SK-N-SH (cell line): Measurements from ENCODE around the gene GPR18. TPM values are rescaled to one million over a fixed set of nuclear protein-coding genes. Genes with fewer than 3 reads are reported as not detected.

Experiments
- CTCF ChIA-PET: fragments of 300-600, 350-600 bp; formaldehyde crosslinking; extraction: SDS; loops from one replicate; lab custom pipeline; 2021; lab: Yijun Ruan, JAX
- POLR2A ChIA-PET: fragments of 350-600 bp; sonication (Branson Sonifier 250); formaldehyde crosslinking; extraction: SDS; loops from one replicate; lab custom pipeline; 2020; ENCODE audit warnings: antibody characterized with exemption, inconsistent platforms; lab: Yijun Ruan, JAX
- DNase-seq: peaks from one replicate; pipeline ENCODE4 v3.0.0; 2012
- H2AFZ ChIP-seq: fragments of 200-600 bp; sonication (generic); 2 replicates; pipeline ENCODE4 v1.8.1; 2016; ENCODE audit warnings: antibody characterized with exemption, mild to moderate bottlenecking, low read depth
- H3F3A ChIP-seq: fragments of 200-600 bp; sonication (generic); replicated peaks from 2 replicates; pipeline ENCODE3; 2016; ENCODE audit warnings: antibody characterized with exemption, mild to moderate bottlenecking; ENCODE audit not compliant: insufficient read depth
- H3K27ac ChIP-seq, 2 experiments: fragments of 200-500 bp in 1 of 2; fragments of 200-600 bp in 1 of 2; sonication (Bioruptor generic) in 1 of 2; sonication (generic), shearing (Covaris generic) in 1 of 2; 2 replicates each; pipeline versions ENCODE4 v1.5.1 to v1.6.1; 2014 to 2016; ENCODE audit warnings: low read depth in 2 of 2, inconsistent platforms in 1 of 2, low read length in 1 of 2, mild to moderate bottlenecking in 1 of 2, mixed read lengths in 1 of 2
- H3K27me3 ChIP-seq: fragments of 200-600 bp; sonication (generic), shearing (Covaris generic); 2 replicates; pipeline ENCODE4 v1.6.1; 2016; ENCODE audit warnings: mixed run types; ENCODE audit not compliant: insufficient read depth
- H3K36me3 ChIP-seq, 2 experiments: fragments of 200-500 bp in 1 of 2; fragments of 200-600 bp in 1 of 2; sonication (Bioruptor generic) in 1 of 2; sonication (generic) in 1 of 2; replicated peaks in 1 of 2; 2 replicates each; pipeline versions ENCODE3 to v1.5.1; 2014 to 2016; ENCODE audit warnings: low read length in 1 of 2, mild to moderate bottlenecking in 1 of 2; ENCODE audit not compliant: insufficient read depth in 2 of 2, control insufficient read depth in 1 of 2
- H3K4me1 ChIP-seq, 2 experiments: fragments of 200-500 bp in 1 of 2; fragments of 200-600 bp in 1 of 2; sonication (Bioruptor generic) in 1 of 2; sonication (generic), shearing (Covaris generic) in 1 of 2; 2 replicates each; pipeline versions ENCODE4 v1.5.1 to v1.6.1; 2014 to 2016; ENCODE audit warnings: low read depth in 1 of 2, low read length in 1 of 2, mixed run types in 1 of 2; ENCODE audit not compliant: insufficient read depth in 2 of 2, control insufficient read depth in 1 of 2
- H3K4me2 ChIP-seq: fragments of 200-600 bp; sonication (generic), shearing (Covaris generic); 2 replicates; pipeline ENCODE4 v1.6.1; 2017; ENCODE audit warnings: mixed run types
- H3K4me3 ChIP-seq, 2 experiments: fragments of 200-500 bp in 1 of 2; fragments of 200-600 bp in 1 of 2; sonication (Bioruptor generic) in 1 of 2; sonication (generic), shearing (Covaris generic) in 1 of 2; 2 replicates each; pipeline versions ENCODE4 v1.5.1 to v1.8.1; 2014 to 2016; ENCODE audit warnings: low read depth in 2 of 2, inconsistent platforms in 1 of 2, low read length in 1 of 2, mild to moderate bottlenecking in 1 of 2, mixed read lengths in 1 of 2, moderate library complexity in 1 of 2
- H3K79me2 ChIP-seq: fragments of 200-600 bp; sonication (generic); 2 replicates; pipeline ENCODE4 v1.8.1; 2017; ENCODE audit warnings: mild to moderate bottlenecking; ENCODE audit not compliant: insufficient read depth
- H3K9ac ChIP-seq: fragments of 200-600 bp; sonication (generic); 2 replicates; pipeline ENCODE4 v1.6.1; 2017; ENCODE audit warnings: mixed run types
- H3K9me2 ChIP-seq: fragments of 200-600 bp; sonication (generic); 2 replicates; pipeline ENCODE4 v1.6.1; 2017; ENCODE audit warnings: mixed run types
- H3K9me3 ChIP-seq: fragments of 200-600 bp; sonication (generic); 2 replicates; pipeline ENCODE4 v1.6.1; 2017; ENCODE audit warnings: mixed run types, mild to moderate bottlenecking, moderate library complexity
- H4K20me1 ChIP-seq: fragments of 200-600 bp; sonication (generic); 2 replicates; pipeline ENCODE4 v1.6.1; 2017; ENCODE audit warnings: mild to moderate bottlenecking, mixed run types; ENCODE audit not compliant: insufficient read depth
- CHD2 ChIP-seq: fragments of 150-350 bp; IDR thresholded peaks from 2 replicates; pipeline ENCODE4 v1.6.1; 2018; ENCODE audit warnings: low read length; ENCODE audit not compliant: partially characterized antibody
- EP300 ChIP-seq, 2 experiments: IDR thresholded peaks; 2 replicates each; pipeline versions ENCODE4 v1.4.0 to v1.6.1; 2012; ENCODE audit warnings: borderline replicate concordance in 1 of 2, low read depth in 1 of 2, low read length in 1 of 2
- EZH2phosphoT487 ChIP-seq: fragments of 200-600 bp; sonication (generic); IDR thresholded peaks from 2 replicates; pipeline ENCODE4 v1.6.1; 2017; ENCODE audit warnings: low read depth, mixed run types, mild to moderate bottlenecking, antibody characterized with exemption, moderate library complexity, borderline replicate concordance
- FOXJ3 ChIP-seq: sonication (generic); formaldehyde crosslinking; IDR thresholded peaks from 2 replicates; pipeline ENCODE4 v1.5.1; 2020; ENCODE audit warnings: mild to moderate bottlenecking, missing genetic modification reagents
- FOXM1 ChIP-seq: IDR thresholded peaks from 2 replicates; pipeline ENCODE4 v1.4.0; 2012; ENCODE audit warnings: low read depth, mild to moderate bottlenecking
- GABPA ChIP-seq: IDR thresholded peaks from 2 replicates; pipeline ENCODE4 v1.4.0; 2012; ENCODE audit warnings: low read depth, mild to moderate bottlenecking
- GATA2 ChIP-seq: sonication (generic); formaldehyde crosslinking; IDR thresholded peaks from 2 replicates; pipeline ENCODE4 v1.5.0; 2020; ENCODE audit warnings: mild to moderate bottlenecking, missing genetic modification reagents
- JUND ChIP-seq: IDR thresholded peaks from 2 replicates; pipeline ENCODE4 v1.4.0; 2012
- NFIC ChIP-seq: IDR thresholded peaks from 2 replicates; pipeline ENCODE4 v1.4.0; 2012; ENCODE audit warnings: borderline replicate concordance
- NRF1 ChIP-seq: IDR thresholded peaks from 2 replicates; pipeline ENCODE4 v1.6.1; 2012; ENCODE audit warnings: low read depth, mild to moderate bottlenecking, low read length
- RFX5 ChIP-seq: IDR thresholded peaks from 2 replicates; pipeline ENCODE4 v1.6.1; 2012; ENCODE audit warnings: mild to moderate bottlenecking, improper control_type of control experiment, low read length
- SIN3A ChIP-seq: IDR thresholded peaks from 2 replicates; pipeline ENCODE4 v1.6.1; 2012; ENCODE audit warnings: low read depth, mild to moderate bottlenecking, low read length, moderate library complexity, borderline replicate concordance
- TAF1 ChIP-seq: IDR thresholded peaks from 2 replicates; pipeline ENCODE4 v1.6.1; 2012; ENCODE audit warnings: low read depth, mild to moderate bottlenecking, low read length, moderate library complexity, borderline replicate concordance
- USF1 ChIP-seq: IDR thresholded peaks from 2 replicates; pipeline ENCODE4 v1.4.0; 2012; ENCODE audit warnings: low read depth, borderline replicate concordance
- YY1 ChIP-seq: IDR thresholded peaks from 2 replicates; pipeline ENCODE4 v1.4.0; 2012; ENCODE audit warnings: low read depth, mild to moderate bottlenecking
- WGBS: methylation state at CpG from one replicate; pipeline ENCODE4 v1.1.6; 2017; ENCODE audit warnings: low lambda C conversion rate; 5-methylcytosine and 5-hydroxymethylcytosine counted together
- polyA plus RNA-seq, 3 experiments: library from polyadenylated mRNA; depleted of rRNA; stranded (reverse); fragments of >200 nt; gene quantifications; 2 replicates each; pipeline ENCODE4 v1.2.3, GENCODE V29; 2012
- TF ChIP-seq, protein P1 (sequence below): fragments of 200-600 bp; sonication (generic); IDR thresholded peaks from 2 replicates; pipeline ENCODE4 v1.6.1; 2017; ENCODE audit warnings: antibody characterized with exemption, mild to moderate bottlenecking, moderate library complexity
- TF ChIP-seq, protein P2 (sequence below): IDR thresholded peaks from 2 replicates; pipeline ENCODE4 v1.6.1; 2012; ENCODE audit warnings: mild to moderate bottlenecking, low read depth, low read length, moderate library complexity
- TF ChIP-seq, protein P3 (sequence below): IDR thresholded peaks from 2 replicates; pipeline ENCODE4 v1.4.0; 2012; ENCODE audit warnings: low read depth, borderline replicate concordance

Gene GPR18
- polyA plus RNA-seq, 1 of the 3 experiments (the other 2 are of a cell fraction): not detected

DNA sequence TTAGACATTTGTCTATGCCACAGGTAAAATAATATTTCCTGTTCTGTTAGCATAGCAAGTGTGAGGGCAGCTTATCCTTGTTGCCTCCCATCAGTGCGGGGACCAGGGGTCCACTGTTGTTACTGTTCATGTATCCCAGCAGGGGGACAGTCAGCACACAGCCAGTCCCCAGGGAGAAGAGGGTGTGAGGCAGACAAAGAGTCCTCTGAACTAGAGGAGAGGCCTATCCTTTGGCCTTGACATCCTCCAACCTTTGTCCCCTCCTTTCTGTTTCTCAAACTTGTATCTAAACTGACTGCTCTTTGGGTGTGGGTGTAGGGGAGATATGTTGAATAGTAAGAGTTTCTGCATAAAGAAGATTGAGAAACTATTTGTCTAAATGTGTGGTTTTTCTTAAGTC lies 2.9 kb upstream of the GPR18 start (continued):
- TF ChIP-seq NFIC: no peak
- no peak for TF ChIP-seq CHD2
- TF ChIP-seq YY1: no peak
- TF ChIP-seq GATA2: no peak
- TF ChIP-seq EZH2phosphoT487: no peak
- no peak for TF ChIP-seq FOXM1
- no peak for TF ChIP-seq EP300 (IDR thresholded peaks at IDR 0.05; ENCODE audit: borderline replicate concordance in 1 of 2, low read depth in 1 of 2, low read length in 1 of 2)
- TF ChIP-seq, protein P1, sequence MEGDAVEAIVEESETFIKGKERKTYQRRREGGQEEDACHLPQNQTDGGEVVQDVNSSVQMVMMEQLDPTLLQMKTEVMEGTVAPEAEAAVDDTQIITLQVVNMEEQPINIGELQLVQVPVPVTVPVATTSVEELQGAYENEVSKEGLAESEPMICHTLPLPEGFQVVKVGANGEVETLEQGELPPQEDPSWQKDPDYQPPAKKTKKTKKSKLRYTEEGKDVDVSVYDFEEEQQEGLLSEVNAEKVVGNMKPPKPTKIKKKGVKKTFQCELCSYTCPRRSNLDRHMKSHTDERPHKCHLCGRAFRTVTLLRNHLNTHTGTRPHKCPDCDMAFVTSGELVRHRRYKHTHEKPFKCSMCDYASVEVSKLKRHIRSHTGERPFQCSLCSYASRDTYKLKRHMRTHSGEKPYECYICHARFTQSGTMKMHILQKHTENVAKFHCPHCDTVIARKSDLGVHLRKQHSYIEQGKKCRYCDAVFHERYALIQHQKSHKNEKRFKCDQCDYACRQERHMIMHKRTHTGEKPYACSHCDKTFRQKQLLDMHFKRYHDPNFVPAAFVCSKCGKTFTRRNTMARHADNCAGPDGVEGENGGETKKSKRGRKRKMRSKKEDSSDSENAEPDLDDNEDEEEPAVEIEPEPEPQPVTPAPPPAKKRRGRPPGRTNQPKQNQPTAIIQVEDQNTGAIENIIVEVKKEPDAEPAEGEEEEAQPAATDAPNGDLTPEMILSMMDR: no peak

GRCh38 chr13:99260216-99260615 lies 2.0 kb upstream of the GPR18 start:
- POLR2A ChIA-PET: no interaction called here
- H3K36me3 ChIP-seq: peaks cover 27 to 38% of the 10 kb centered on the region in 2 experiments

More at GRCh38 chr13:99260216-99260615, 2.0 kb upstream of the GPR18 start:
- Histone ChIP-seq H3K27ac (no peak overlapping the region), H3K4me1 (no peaks in the 10 kb centered on the region; a peak in 2 of 4 replicates), H3K9ac (no peak overlapping the region), H3K27me3 (no peaks in the 10 kb centered on the region), H3F3A (no peaks in the 10 kb centered on the region), H2AFZ (no peak overlapping the region), H3K4me2 (no peak overlapping the region), H4K20me1 (no peaks in the 10 kb centered on the region), H3K4me3 (no peak overlapping the region), H3K9me2 (no peaks in the 10 kb centered on the region), H3K9me3 (no peaks in the 10 kb centered on the region), H3K79me2 (no peaks in the 10 kb centered on the region; the same call in 1 of the 2 replicates)
- WGBS: 93% methylated on average over 5 of the region's 5 CpGs
- no peak for TF ChIP-seq RFX5
- TF ChIP-seq SIN3A: no peak
- no peak for TF ChIP-seq CHD2
- TF ChIP-seq JUND: no peak
- no peak for TF ChIP-seq GABPA
- no peak for TF ChIP-seq FOXJ3 (CRISPR knock-in tag)
- TF ChIP-seq NRF1: no peak
- TF ChIP-seq, protein P1: no peak
- TF ChIP-seq, protein P2, sequence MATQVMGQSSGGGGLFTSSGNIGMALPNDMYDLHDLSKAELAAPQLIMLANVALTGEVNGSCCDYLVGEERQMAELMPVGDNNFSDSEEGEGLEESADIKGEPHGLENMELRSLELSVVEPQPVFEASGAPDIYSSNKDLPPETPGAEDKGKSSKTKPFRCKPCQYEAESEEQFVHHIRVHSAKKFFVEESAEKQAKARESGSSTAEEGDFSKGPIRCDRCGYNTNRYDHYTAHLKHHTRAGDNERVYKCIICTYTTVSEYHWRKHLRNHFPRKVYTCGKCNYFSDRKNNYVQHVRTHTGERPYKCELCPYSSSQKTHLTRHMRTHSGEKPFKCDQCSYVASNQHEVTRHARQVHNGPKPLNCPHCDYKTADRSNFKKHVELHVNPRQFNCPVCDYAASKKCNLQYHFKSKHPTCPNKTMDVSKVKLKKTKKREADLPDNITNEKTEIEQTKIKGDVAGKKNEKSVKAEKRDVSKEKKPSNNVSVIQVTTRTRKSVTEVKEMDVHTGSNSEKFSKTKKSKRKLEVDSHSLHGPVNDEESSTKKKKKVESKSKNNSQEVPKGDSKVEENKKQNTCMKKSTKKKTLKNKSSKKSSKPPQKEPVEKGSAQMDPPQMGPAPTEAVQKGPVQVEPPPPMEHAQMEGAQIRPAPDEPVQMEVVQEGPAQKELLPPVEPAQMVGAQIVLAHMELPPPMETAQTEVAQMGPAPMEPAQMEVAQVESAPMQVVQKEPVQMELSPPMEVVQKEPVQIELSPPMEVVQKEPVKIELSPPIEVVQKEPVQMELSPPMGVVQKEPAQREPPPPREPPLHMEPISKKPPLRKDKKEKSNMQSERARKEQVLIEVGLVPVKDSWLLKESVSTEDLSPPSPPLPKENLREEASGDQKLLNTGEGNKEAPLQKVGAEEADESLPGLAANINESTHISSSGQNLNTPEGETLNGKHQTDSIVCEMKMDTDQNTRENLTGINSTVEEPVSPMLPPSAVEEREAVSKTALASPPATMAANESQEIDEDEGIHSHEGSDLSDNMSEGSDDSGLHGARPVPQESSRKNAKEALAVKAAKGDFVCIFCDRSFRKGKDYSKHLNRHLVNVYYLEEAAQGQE: no peak
- TF ChIP-seq, protein P3, sequence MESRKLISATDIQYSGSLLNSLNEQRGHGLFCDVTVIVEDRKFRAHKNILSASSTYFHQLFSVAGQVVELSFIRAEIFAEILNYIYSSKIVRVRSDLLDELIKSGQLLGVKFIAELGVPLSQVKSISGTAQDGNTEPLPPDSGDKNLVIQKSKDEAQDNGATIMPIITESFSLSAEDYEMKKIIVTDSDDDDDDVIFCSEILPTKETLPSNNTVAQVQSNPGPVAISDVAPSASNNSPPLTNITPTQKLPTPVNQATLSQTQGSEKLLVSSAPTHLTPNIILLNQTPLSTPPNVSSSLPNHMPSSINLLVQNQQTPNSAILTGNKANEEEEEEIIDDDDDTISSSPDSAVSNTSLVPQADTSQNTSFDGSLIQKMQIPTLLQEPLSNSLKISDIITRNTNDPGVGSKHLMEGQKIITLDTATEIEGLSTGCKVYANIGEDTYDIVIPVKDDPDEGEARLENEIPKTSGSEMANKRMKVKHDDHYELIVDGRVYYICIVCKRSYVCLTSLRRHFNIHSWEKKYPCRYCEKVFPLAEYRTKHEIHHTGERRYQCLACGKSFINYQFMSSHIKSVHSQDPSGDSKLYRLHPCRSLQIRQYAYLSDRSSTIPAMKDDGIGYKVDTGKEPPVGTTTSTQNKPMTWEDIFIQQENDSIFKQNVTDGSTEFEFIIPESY: no peak
- no peak for TF ChIP-seq USF1
- no peak for TF ChIP-seq FOXM1
- no peak for TF ChIP-seq TAF1
- no peak for TF ChIP-seq NFIC
- TF ChIP-seq EP300 (IDR thresholded peaks at IDR 0.05; ENCODE audit: borderline replicate concordance in 1 of 2, low read depth in 1 of 2, low read length in 1 of 2): no peak
- DNase-seq: no peak
- CTCF ChIA-PET: interaction anchor here (0.9 to 2.7 kb wide), 4 partner anchors 9 to 203 kb away, joined by 4 to 16 read pairs (median 12); no protein-coding TSS in a partner anchor
